HG02798 (cell line): ENCODE results near the gene OR3A3.

Experiments used
- ATAC-seq: cut with Tn5 transposase; IDR thresholded peaks from one replicate; pipeline ENCODE4 v1.9.1; 2021; ENCODE audit warnings: mild to moderate bottlenecking; ENCODE audit not compliant: unreplicated experiment, poor library complexity

OR3A3 gene

DNA sequence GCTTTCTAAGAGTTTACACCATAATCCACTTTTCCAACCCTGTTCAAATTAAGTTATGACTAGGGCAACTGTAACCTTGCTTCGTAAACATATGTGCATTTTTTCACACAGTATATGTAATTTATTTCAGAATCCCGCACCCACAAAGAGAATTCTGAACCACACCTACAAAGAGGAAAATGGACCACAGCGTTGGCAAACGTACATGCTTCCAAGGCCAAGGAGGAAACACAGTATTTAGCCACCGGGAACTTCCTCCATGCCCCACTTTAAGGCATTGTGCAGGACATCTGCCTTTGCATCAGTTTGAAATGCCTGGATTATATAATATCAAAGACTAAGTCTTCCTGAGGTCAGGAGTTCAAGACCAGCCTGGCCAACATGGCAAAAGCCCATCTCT lies 58.4 kb downstream of the OR3A3 start:
- no peak for ATAC-seq

DNA sequence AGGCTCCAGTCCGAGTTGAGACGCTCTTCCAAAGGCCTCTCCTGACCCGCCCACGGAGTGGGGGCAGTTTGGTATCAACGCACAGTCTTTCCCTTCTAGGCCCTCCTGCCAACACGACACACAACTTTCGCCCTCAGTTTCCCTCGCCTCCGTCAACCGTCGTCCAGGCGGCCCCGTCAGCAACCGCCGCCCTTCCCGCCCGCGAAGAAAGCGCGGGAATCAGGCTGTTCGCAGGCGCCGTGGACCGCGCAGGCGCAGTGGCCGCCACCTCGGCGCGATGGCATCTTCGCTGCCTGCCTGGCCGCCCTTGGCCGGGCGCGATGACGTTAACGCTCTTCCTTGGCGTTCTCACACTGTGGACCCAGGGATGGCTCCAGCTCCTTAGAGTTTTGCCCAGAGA lies 60.4 kb downstream of the OR3A3 start, which contains the start of gene SPATA22:
TSS of gene SPATA22 (minus strand) at position 221 of the 400 bp plus-strand sequence. CDS start 2,494 bp downstream, outside the sequence.
- ATAC-seq, result no peak

DNA sequence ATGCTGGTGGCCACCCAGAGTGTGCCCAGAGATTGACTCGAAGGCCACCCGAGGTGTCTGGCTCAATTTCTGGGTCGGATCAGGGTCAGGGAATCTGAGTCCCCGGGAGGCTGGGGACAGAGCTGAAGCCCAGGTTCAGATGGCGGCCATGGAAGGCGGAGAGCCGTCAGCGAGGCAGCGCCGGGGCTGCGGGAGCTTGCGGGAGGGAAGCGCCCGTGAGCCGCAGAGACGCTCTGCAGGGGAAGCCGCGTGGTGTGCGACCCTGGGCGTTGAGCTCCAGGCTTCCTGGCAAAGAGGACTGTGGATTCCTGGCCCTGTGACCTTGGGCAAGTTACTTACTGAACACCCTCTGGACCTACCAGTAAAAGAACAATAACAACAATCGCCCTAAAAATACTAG lies 61.0 kb downstream of the OR3A3 start:
- ATAC-seq, result no peak
